ES-I3 (cell line): ENCODE measurements around the gene CHAD.
"Not testable (repeated sequence)": the region's sequence is repeated elsewhere in the genome, so short reads cannot be mapped to it uniquely, and the experiment has no call there.

Experiments
- H3K36me3 ChIP-seq: 2 replicates; pipeline ENCODE4 v1.6.1; 2013; ENCODE audit warnings: mild to moderate bottlenecking, low read length, control low read depth, moderate library complexity; ENCODE audit not compliant: insufficient read depth
- H3K4me1 ChIP-seq: 2 replicates; pipeline ENCODE4 v1.6.1; 2013; ENCODE audit warnings: mild to moderate bottlenecking, control low read depth, low read length; ENCODE audit not compliant: insufficient read depth
- H3K9ac ChIP-seq: 2 replicates; pipeline ENCODE4 v1.6.1; 2013; ENCODE audit warnings: low read depth, mild to moderate bottlenecking, low read length, moderate library complexity
- H3K9me3 ChIP-seq: 2 replicates; pipeline ENCODE4 v1.6.1; 2013; ENCODE audit warnings: mild to moderate bottlenecking, low read length, moderate library complexity; ENCODE audit not compliant: control insufficient read depth, insufficient read depth

Gene CHAD

DNA sequence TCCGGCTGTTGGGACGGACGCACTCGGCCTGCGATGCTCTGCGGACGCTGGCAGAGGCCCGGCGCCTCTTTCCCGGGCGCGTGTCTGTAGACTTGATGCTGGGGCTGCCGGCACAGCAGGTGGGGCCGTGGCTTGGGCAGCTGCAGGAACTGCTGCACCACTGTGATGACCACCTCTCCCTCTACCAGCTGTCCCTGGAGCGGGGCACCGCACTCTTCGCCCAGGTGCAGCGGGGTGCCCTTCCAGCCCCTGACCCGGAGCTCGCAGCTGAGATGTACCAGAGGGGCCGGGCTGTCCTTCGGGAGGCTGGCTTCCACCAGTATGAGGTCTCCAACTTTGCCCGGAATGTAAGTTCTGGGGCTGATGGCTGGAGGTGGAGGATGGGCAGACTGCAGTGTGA lies 13.4 kb upstream of the CHAD start:
- no peaks in the 10 kb centered on the region for H3K9me3 ChIP-seq
- peaks cover 16% of the 10 kb centered on the region for H3K36me3 ChIP-seq
- peaks cover 2% of the 10 kb centered on the region; the same call in 1 of the 2 replicates for H3K4me1 ChIP-seq
- no peak overlapping the region for H3K9ac ChIP-seq

GRCh38 chr17:50481648-50482047 lies 13.0 kb upstream of the CHAD start:
- Histone ChIP-seq H3K36me3 (peaks cover 16% of the 10 kb centered on the region), H3K9ac (no peak overlapping the region), H3K9me3 (no peaks in the 10 kb centered on the region), H3K4me1 (peaks cover 2% of the 10 kb centered on the region; the same call in 1 of the 2 replicates)

- peaks cover 6% of the 10 kb centered on the region; the same call in 1 of the 2 replicates for H3K4me1 ChIP-seq
- peaks cover 16% of the 10 kb centered on the region for H3K36me3 ChIP-seq
- H3K9me3 ChIP-seq = no peaks in the 10 kb centered on the region
- H3K9ac ChIP-seq = no peak overlapping the region
Observed at GRCh38 chr17:50480854-50481490, 12.3 kb upstream of the CHAD start.

- no peak overlapping the region for H3K9ac ChIP-seq
- peaks cover 6% of the 10 kb centered on the region; the same call in 1 of the 2 replicates for H3K4me1 ChIP-seq
- peaks cover 14% of the 10 kb centered on the region for H3K36me3 ChIP-seq
- H3K9me3 ChIP-seq = no peaks in the 10 kb centered on the region
Observed at GRCh38 chr17:50480142-50480764, 11.6 kb upstream of the CHAD start.

- Histone ChIP-seq H3K36me3 (peaks cover 9% of the 10 kb centered on the region; the same call in 1 of the 2 replicates), H3K4me1 (peaks cover 6% of the 10 kb centered on the region; the same call in 1 of the 2 replicates), H3K9me3 (no peaks in the 10 kb centered on the region), H3K9ac (peak overlapping the region; percentile 83; the same call in 1 of the 2 replicates)
Observed at GRCh38 chr17:50479522-50480141, 11.0 kb upstream of the CHAD start.

DNA sequence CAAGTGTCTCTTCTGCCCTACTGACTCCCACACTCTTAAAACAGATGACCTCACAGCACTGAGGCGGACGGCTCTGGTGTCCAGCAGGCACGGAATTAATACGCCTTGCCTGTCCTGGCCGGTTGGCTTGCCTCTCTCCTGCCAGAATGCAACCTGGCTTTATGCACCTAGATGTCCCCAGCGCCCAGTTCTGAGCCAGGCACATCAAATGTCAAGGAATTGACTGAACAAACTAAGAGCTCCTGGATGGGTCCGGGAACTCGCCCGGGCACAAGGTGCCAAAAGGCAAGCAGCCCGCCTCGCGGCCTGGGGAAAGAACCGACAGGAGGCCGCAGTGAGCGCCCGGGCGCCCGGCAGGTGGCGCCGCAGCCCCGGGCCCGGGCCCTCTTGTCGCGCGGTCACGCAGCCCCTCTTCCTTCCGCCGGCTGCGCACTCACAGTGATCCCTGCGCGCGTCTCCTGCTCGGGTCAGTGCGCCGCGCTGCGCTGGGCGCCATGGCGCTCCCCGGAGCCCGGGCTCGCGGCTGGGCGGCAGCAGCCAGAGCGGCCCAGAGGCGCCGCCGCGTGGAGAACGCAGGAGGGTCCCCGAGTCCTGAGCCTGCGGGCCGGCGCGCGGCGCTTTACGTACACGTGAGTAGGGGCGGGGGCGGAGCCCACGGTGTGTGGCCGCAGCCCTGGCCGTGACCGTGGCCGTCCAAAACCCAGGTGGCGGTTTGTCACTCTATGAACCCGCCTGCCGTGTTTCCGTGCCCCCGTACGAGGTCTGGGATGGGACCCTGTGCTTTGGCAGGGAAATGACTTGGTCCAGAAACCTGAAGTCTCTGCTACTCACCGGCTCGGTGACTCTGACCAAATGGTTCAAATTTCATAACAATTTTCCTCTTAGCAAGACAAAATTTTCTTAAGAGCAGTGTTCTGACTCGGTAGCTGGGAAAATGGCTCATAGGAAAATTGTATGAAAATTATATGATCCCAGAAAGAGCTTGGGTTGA lies 10.0 kb upstream of the CHAD start, which contains the start of gene RSAD1:
Gene RSAD1 (plus strand): TSS at position 470 of the 991 bp plus-strand sequence. CDS start 25 bp downstream, at position 495.
- Histone ChIP-seq H3K36me3 (peaks cover 9% of the 10 kb centered on the region; the same call in 1 of the 2 replicates), H3K9me3 (no peaks in the 10 kb centered on the region), H3K9ac (peak within 1 kb of the TSS; percentile 83), H3K4me1 (peaks cover 6% of the 10 kb centered on the region; the same call in 1 of the 2 replicates)

- Histone ChIP-seq H3K36me3 (peaks cover 6% of the 10 kb centered on the region; the same call in 1 of the 2 replicates), H3K9me3 (no peaks in the 10 kb centered on the region), H3K4me1 (peaks cover 6% of the 10 kb centered on the region; the same call in 1 of the 2 replicates), H3K9ac (peak overlapping the region; percentile 83)
Observed at GRCh38 chr17:50477976-50478375, 9.3 kb upstream of the CHAD start.

DNA sequence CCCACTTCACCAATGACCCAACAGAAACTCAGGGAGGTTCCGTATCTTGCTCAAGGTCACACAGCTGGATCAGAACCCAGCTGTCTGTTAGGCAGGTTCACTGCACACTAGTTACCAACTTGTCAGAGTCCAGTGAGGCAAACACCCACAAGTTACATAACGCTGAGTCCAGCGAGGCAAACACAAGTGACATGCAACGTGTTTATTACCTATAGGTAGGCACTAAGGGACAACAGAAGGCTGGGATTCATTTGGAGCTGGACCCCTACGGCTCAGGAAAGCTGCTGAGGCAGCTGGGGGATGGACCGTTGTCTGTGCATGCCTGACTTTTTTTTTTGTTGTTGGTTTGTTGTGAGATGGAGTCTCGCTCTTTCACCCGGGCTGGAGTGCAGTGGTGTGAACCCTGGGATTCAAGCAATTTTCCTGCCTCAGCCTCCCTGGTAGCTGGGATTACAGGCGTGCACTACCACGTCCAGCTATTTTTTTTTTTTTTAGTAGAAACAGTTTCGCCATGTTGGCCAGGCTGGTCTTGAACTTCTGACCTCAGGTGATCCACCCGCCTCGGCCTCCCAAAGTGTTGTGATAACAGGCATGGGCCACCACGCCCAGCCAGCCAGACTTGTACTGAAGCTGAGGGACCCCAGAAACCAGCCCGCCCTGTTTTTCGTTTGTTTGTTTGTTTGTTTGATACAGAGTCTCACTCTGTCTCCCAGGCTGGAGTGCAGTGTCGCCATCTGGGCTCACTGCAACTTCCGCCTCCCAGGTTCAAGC lies 8.1 kb upstream of the CHAD start:
- peaks cover 4% of the 10 kb centered on the region; the same call in 1 of the 2 replicates for H3K4me1 ChIP-seq
- peak overlapping the region; percentile 26; the same call in 1 of the 2 replicates for H3K9ac ChIP-seq
- peaks cover 6% of the 10 kb centered on the region; the same call in 1 of the 2 replicates for H3K36me3 ChIP-seq
- H3K9me3 ChIP-seq = no peaks in the 10 kb centered on the region

GRCh38 chr17:50475775-50476544 lies 7.3 kb upstream of the CHAD start:
- peak overlapping the region; percentile 26; the same call in 1 of the 2 replicates for H3K9ac ChIP-seq
- H3K36me3 ChIP-seq, H3K4me1 ChIP-seq, H3K9me3 ChIP-seq: not testable (repeated sequence)

DNA sequence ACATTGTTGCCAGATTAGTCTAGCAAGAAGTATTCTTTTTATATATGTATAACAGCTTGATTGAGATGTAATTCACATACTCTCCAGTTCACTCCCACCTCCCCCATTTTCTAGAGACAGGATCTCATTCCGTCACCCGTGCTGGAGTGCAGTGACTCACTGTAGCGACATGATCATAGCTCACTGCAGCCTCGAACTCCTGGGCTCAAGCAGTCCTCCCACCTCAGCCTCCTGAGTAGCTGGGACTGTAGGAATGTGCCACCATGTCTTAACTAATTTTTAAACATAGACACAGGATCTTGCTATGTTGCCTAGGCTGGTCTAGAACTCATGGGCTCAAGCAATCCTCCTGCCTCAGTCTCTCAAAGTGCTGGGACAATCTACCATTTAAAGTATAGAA lies 6.7 kb upstream of the CHAD start:
- Histone ChIP-seq H3K9ac (no peak overlapping the region), H3K9me3 (no peaks in the 10 kb centered on the region), H3K4me1 (peaks cover 4% of the 10 kb centered on the region; the same call in 1 of the 2 replicates), H3K36me3 (peaks cover 4% of the 10 kb centered on the region; the same call in 1 of the 2 replicates)

GRCh38 chr17:50474523-50474922 lies 5.8 kb upstream of the CHAD start:
- Histone ChIP-seq H3K36me3 (no peaks in the 10 kb centered on the region), H3K9ac (no peak overlapping the region), H3K9me3 (no peaks in the 10 kb centered on the region), H3K4me1 (peaks cover 4% of the 10 kb centered on the region; the same call in 1 of the 2 replicates)

DNA sequence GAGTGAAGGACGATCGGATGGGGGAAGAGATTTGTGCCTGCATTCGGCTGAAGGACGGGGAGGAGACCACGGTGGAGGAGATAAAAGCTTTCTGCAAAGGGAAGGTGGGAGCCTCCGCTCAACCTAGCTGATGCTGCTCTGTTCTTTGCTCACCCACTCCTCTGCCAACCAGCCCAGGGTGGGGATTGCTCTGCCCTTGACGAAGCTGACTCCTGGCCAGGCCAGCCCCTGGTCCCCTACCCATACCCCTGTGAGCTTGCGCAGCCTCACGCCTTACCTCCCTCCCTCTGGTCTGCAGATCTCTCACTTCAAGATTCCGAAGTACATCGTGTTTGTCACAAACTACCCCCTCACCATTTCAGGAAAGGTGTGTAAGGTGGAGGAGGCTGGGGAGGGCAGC lies 5.2 kb upstream of the CHAD start:
- H3K36me3 ChIP-seq = no peaks in the 10 kb centered on the region
- H3K9ac ChIP-seq = no peak overlapping the region
- H3K9me3 ChIP-seq = no peaks in the 10 kb centered on the region
- H3K4me1 ChIP-seq = peaks cover 4% of the 10 kb centered on the region; the same call in 1 of the 2 replicates
